Superior temporal gyrus (tissue), 1 donor: Measurements from ENCODE around the gene NPHP4.

Experiments
- DNase-seq: peaks from one replicate; pipeline ENCODE4 v3.0.0-alpha.2; 2016; ENCODE audit errors: extremely low spot score

NPHP4 gene

GRCh38 chr1:5950201-5950895 is 41.9 kb downstream of the NPHP4 start:
- no peak for DNase-seq

DNA sequence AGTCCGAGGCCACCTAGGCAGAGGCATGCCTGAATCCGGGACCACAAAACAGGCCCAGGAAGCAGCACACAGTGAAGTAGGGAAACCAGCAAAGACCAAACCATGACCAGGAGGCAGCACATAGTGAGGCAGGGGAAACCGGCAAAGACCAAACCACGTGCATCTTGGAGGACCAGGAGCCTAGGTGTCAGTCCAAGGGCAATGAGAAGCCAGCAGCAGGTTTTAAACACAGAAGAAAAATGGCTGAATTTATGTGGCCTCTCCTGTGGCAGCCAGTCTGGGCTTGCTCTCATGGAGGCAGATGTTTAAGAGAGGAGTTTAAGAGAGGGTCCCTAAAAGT is 42.5 kb downstream of the NPHP4 start:
- no peak for DNase-seq

GRCh38 chr1:5949085-5949760 is 43.0 kb downstream of the NPHP4 start:
- no peak for DNase-seq

- DNase-seq = no peak
These were observed 43.6 kb downstream of the NPHP4 start for GRCh38 chr1:5948681-5949005.

DNA sequence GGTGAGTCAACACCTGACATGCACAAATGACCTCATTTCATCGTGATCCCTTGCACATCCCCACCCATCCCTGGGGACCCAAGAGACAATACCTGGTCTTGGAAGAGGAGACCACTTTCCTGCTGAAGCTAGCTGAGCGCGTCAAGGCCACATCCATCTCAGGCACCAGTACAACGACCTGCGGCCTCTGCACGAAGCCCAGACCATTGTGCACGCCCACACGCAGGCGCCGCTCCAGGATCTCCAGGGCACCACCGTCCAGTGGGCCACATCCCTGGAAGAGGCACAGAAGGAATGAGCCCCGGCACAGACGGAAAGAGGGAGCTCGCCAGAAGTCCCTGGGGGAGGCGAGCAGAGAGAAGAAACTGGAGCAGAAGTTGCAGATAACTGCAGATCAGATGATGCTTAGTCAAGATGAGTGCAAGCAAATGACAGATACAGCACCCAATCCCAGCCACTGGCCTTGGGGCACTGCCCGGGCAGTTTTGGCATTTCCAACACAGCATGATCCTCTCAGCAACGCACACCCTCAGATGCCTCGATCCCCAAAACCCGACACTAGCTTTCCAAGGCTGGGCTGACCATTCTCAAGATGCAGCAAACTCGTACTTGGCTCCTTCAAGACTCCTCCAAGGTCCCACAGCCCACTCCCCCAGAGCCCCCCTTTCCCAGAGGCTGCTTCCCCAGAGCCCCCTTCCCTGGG is 44.1 kb downstream of the NPHP4 start:
- DNase-seq = no peak

DNA sequence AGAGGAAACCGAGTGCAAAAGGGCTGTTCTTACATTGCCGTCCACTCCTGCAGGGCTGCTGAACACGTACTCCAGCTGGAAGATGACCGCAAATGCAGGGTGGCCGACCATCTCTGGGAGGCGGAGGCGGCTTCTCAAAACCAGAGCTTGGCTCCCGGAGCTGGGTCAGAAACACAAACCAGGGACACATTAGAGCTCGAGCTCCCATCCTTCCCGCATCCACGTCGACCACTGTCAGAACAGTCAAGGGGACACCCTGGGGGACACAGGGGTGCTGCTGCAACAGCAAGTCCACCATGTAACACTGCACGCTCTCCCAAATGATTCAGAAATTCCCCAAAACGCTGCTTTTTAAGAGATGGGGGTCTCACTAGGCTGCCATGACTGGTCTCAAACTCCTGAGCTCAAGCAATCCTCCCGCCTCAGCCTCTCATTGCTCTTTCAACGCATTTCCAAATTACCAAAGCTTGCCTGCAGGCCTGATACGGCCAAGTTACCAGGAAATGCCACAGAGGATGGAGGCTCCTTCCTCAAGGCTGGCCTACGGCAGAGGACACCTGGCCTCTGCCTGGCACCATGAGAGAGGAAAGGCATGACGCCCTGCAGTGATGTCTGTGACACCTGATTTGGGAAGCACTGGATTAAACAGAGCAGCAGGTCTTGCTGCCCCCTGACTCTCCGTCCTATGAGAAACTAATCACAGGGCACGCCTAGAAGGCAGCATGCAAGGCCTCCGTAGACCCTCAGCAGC is 45.0 kb downstream of the NPHP4 start:
- DNase-seq = no peak

- DNase-seq = no peak
These were observed 46.8 kb downstream of the NPHP4 start for GRCh38 chr1:5945445-5945844.

- DNase-seq = no peak
These were observed 47.4 kb downstream of the NPHP4 start for GRCh38 chr1:5944843-5945167.

DNA sequence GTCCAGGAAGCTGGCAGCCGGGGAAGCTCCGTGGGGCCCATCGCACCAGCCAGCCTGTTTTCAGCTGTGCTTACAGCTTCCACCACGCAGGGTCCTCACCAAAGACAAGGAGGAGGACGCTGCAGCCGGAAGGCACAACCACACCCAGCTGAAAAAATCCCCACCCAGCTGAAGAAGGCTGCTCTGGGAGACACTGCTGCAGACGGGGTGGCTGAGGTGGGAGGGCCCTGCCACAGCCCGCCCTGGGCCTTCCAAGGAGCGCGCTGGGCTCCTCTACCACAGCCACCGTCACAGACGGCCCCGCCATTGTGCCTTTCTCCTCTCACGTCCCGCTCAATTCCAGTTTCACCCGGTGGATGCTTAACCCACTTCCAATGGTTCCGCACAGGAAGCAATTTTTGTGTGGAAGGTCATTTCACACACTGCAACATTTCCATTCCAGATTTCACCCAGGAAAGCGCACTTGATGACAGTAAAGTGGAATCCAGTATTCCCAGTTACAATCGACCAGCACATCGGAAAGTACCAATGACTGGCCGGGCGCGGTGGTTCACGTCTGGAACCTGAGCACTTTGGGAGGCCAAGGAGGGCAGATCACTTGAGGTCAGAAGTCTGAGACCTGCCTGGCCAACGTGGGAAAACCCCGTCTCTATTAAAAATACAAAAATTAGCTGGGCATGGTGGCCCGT is 47.9 kb downstream of the NPHP4 start:
- DNase-seq = no peak

- no peak for DNase-seq
These were observed 48.7 kb downstream of the NPHP4 start for GRCh38 chr1:5943343-5944124.

DNA sequence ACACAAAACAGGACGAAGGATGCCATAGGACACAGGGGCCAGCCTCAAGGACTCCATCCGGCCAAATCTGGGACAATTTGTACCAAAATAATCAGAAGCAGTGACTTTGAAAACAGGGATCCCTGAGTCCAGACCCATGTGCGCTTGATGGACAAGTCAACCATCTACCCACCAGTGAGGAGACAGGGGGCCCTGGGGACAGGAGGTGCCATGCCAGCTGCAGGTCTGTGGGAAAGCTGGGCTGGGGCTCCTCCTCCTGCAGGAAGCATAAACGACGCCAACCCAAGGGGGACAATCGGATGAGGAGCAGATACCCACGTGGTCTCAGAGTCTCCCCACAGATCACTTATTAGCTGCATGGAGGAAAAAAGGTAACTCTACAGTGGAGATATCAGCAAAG is 50.6 kb downstream of the NPHP4 start:
- no peak for DNase-seq

DNA sequence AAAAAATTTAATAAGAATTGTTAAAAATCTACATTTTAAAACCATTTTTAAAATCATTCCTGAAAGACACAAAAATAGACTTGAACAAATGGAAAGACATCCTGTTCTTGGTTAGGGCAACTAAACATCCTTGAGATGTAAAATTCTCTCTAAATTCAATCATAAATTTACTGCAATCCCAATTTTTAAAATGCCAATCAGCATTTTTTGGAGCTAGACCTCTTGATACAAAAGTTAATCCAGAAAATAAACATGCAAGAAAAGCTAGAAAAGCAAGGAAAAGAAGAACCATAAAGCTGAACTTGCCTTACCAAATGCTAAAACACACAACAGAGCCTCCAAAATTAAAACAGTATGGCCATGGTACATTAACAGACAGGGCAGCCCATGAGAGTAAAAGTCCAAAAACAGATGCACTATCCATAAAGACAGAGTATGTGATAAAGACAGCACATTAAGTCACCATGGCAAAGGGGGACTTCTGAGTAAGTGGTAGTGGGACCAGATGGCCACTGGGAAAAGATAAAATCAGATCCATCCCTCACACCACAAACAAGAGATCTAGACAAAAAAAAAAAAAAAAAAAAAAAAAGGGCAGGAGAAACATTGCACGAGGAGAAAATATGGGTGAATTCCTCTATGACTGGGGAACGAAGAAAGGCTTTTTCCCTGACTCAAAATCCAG is 51.4 kb downstream of the NPHP4 start:
- DNase-seq = no peak

DNA sequence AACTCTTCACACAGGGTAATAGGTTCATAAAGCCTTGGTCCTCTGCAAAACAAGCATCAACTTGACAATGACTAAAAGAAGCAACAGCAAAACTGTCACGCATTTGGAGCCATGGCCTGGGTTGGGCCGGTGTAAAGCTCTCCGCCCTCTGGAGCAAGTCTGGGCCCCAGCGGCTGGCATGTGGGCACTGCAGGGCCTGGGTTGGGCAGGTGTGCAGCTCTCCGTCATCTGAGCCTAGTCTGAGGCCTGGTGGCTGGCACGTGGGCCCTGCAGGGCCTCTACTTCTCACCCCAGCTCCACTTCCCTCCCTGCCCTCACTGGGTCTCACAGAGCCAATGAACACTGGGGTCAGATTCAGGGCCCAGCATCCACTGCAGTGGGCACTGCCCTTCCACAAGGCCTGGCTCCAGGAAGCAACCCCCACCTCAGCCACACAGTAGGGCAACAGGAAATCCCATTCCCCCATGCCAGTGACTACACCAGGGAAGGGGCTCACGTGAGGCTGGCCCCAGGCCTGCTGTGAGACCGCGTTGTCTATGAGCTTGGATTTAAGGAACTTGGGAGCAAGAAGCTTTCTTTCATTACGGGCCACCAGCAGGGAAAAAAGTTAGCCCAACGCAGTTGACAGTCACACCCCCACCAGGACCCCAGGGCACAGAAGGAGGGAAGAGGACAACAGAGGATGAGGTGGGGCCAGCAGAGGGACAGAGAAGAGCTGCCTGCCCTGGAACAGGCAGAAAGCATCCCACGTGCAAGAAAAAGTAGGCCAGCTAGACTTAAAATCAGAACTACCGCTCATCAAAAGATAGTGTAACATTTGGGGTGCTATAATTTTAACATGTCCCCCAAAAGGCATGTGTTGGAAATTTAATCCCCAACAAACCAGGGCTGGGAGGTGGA is 52.7 kb downstream of the NPHP4 start:
- no peak for DNase-seq

- no peak for DNase-seq
These were observed 54.1 kb downstream of the NPHP4 start for GRCh38 chr1:5938101-5938646.

DNA sequence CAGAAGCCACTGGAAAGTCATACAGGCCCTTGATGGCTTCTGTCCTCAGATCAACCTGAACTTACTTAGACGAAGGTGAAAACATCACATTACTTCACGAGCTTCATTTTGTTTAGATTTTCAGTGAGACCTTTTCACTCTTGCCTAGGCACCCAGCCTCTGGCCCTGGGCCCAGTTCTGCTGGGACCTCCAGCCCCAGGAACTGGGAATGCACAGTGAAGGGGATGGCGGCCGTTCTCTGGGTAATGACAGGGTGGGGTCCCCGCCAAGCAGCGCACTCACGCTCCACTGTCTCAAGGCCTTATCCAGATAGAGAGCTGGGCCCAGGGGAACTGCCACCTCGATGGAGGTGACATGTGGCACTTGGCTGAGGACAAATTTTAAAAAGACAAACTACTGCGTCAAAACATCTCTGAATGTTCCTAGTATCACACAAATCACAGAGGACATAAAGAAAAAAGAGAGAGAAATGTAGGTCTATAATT is 54.8 kb downstream of the NPHP4 start:
- no peak for DNase-seq

DNA sequence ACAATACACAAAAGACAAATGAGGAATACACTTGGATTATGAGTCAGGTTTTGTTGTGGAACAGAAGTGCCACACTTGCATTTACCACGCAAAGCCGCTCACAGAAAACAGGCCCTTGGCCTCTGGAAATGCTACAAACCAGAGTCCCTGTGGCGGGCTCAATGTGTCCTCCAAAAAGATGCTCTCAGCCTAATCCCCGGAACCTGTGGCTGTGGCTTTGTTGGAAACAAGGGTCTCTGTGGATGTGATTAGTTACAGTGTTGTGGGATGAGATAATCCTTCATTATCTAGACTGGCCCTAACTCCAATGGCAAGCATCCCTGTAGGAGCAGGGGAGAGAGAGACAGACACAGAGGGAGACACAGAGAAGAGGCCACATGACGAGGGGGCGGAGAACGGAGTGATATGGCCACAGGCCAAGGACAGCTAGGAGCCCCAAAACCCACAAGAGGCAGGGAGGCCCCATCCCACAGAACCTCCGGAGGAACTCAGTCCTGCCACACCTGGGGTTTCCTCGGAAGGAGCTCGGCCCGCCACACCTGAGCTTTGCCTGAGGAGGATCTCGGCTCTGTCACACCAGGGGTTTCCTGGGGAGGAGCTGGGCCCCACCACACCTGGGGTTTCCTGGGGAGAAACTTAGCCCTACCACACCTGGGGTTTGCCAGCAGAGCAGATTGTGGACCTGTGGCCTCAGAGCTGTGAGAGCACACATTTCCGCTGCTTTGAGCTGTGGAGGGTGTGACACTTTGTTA is 55.4 kb downstream of the NPHP4 start:
- DNase-seq = no peak

DNA sequence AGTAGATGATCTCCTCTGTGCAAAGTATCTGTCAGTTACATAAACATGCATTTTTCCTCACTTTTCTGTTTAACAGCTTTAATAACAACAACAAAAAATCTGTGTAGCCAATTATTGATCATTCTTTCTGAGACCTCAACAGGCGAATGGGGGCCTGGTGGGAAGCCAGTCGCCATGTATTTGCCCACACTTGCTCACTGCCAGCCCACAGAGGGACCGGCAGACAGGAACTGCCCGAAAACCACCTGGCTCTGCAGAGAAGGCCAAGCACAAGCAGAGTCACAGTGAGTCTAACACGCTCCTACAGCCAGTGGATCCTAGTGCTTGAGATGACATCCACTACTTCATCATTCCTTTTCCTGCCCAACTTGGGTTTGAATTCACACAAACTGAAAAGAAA is 56.1 kb downstream of the NPHP4 start:
- no peak for DNase-seq

- DNase-seq = no peak
These were observed 57.2 kb downstream of the NPHP4 start for GRCh38 chr1:5935026-5935425.
